ENCODE data around the gene WSCD2.

The WSCD2 gene

DNA sequence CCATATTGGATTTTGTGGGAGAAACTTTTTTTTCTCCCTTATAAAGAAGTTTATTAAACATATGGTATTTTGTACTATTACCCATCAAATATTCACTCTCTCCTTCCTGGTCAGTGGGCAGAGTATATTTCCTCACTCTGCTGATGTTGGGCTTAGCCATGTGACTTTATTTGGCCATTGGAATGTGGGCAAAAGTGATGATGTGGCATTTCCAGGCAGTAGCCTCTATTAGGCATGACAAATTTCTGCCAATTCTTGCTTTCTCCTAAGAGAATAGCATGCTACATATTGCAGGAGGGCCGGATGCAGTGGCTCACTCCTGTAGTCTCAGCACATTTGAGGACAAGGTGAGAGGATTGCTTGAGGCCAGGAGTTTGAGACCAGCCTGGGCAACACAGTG is 24.4 kb upstream of the WSCD2 start:
- H2AFZ ChIP-seq (ENCODE audit: low read length) = no peak overlapping the region
- no peaks in the 10 kb centered on the region for H3K9me3 ChIP-seq (ENCODE audit: insufficient read depth, low read depth, low read length)
- no peaks in the 10 kb centered on the region for H3F3A ChIP-seq (ENCODE audit: low read depth)
- H3K4me2 ChIP-seq (ENCODE audit: low read depth, low read length, poor library complexity, severe bottlenecking) = no peak overlapping the region
- no peak overlapping the region for H3K9ac ChIP-seq (ENCODE audit: low read depth, low read length, poor library complexity, severe bottlenecking)
- H3K4me3 ChIP-seq (ENCODE audit: low read length, poor library complexity, severe bottlenecking) = no peak overlapping the region
- H3K4me1 ChIP-seq (ENCODE audit: insufficient read depth, low read length, poor library complexity, severe bottlenecking) = no peaks in the 10 kb centered on the region
- no peaks in the 10 kb centered on the region for H3K79me2 ChIP-seq (ENCODE audit: insufficient read depth, low read length)
- no peaks in the 10 kb centered on the region for H3K36me3 ChIP-seq (ENCODE audit: insufficient read depth, low read length)
- no peaks in the 10 kb centered on the region for H3K27me3 ChIP-seq (ENCODE audit: insufficient read depth, low read length, poor library complexity, severe bottlenecking)
- H4K20me1 ChIP-seq (ENCODE audit: insufficient read depth, low read length, poor library complexity, severe bottlenecking) = no peaks in the 10 kb centered on the region
- TF ChIP-seq, protein P1, sequence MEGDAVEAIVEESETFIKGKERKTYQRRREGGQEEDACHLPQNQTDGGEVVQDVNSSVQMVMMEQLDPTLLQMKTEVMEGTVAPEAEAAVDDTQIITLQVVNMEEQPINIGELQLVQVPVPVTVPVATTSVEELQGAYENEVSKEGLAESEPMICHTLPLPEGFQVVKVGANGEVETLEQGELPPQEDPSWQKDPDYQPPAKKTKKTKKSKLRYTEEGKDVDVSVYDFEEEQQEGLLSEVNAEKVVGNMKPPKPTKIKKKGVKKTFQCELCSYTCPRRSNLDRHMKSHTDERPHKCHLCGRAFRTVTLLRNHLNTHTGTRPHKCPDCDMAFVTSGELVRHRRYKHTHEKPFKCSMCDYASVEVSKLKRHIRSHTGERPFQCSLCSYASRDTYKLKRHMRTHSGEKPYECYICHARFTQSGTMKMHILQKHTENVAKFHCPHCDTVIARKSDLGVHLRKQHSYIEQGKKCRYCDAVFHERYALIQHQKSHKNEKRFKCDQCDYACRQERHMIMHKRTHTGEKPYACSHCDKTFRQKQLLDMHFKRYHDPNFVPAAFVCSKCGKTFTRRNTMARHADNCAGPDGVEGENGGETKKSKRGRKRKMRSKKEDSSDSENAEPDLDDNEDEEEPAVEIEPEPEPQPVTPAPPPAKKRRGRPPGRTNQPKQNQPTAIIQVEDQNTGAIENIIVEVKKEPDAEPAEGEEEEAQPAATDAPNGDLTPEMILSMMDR (conservative IDR thresholded peaks at IDR 0.05; ENCODE audit: low read length) = no peak
- TF ChIP-seq EZH2phosphoT487 (IDR thresholded peaks at IDR 0.05; ENCODE audit: borderline replicate concordance) = no peak
- H3K9me2 ChIP-seq (replicated peaks; ENCODE audit: low read depth, low read length) = no peaks in the 10 kb centered on the region

DNA sequence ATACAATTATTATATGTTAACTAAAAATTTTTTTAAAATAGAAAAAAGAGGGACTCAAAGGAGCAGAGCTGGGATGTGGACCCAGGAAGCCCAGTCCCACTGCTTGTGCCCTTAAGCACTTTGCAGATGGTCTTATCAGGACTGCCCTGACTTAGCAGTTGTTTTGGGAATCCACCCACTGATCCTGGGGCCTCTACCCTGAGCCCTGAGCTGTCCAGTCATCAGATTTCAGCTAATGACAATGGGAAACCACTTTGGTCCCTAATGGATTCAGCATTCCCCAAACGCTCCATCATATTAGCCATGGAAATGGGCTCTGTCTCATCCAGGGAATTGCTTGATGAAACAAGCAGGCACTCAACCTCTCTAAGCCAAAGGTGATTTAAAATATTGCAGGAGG is 22.5 kb upstream of the WSCD2 start:
- Histone ChIP-seq H3K9ac (ENCODE audit: low read depth, low read length, poor library complexity, severe bottlenecking) (no peak overlapping the region), H3K4me2 (ENCODE audit: low read depth, low read length, poor library complexity, severe bottlenecking) (no peak overlapping the region), H3K9me3 (ENCODE audit: insufficient read depth, low read depth, low read length) (no peaks in the 10 kb centered on the region), H2AFZ (ENCODE audit: low read length) (no peak overlapping the region), H3F3A (ENCODE audit: low read depth) (no peaks in the 10 kb centered on the region), H3K9me2 (replicated peaks; ENCODE audit: low read depth, low read length) (no peaks in the 10 kb centered on the region), H4K20me1 (ENCODE audit: insufficient read depth, low read length, poor library complexity, severe bottlenecking) (no peaks in the 10 kb centered on the region), H3K4me1 (ENCODE audit: insufficient read depth, low read length, poor library complexity, severe bottlenecking) (no peaks in the 10 kb centered on the region), H3K4me3 (ENCODE audit: low read length, poor library complexity, severe bottlenecking) (no peak overlapping the region), H3K79me2 (ENCODE audit: insufficient read depth, low read length) (no peaks in the 10 kb centered on the region), H3K36me3 (ENCODE audit: insufficient read depth, low read length) (no peaks in the 10 kb centered on the region), H3K27me3 (ENCODE audit: insufficient read depth, low read length, poor library complexity, severe bottlenecking) (no peaks in the 10 kb centered on the region)
- TF ChIP-seq, protein P1 (conservative IDR thresholded peaks at IDR 0.05; ENCODE audit: low read length) = no peak
- TF ChIP-seq EZH2phosphoT487 (IDR thresholded peaks at IDR 0.05; ENCODE audit: borderline replicate concordance) = no peak

DNA sequence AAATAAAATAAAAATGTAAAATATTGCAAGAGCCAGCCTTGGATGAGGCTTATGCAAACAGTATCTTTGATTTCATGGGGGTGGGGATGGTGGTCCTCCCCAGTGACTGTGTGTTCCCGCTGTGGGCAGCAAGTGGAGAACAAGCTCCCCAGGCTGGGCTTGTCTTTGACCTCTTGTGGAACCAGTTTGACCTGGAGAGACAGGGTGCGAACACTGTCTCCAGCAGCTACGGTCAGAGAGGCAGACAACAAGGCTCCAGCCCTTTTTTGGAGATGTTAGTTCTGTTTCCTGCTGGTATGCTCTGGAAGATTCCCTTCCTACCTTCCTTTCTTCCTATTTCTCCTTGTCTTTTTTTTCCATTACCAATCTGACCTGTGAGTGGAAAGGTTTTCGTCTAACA is 21.8 kb upstream of the WSCD2 start:
- TF ChIP-seq EZH2phosphoT487 (IDR thresholded peaks at IDR 0.05; ENCODE audit: borderline replicate concordance) = no peak
- TF ChIP-seq, protein P1 (conservative IDR thresholded peaks at IDR 0.05; ENCODE audit: low read length) = no peak

More for the DNA sequence above, 21.8 kb upstream of the WSCD2 start:
- Histone ChIP-seq H3K27me3 (ENCODE audit: insufficient read depth, low read length, poor library complexity, severe bottlenecking) (no peaks in the 10 kb centered on the region), H4K20me1 (ENCODE audit: insufficient read depth, low read length, poor library complexity, severe bottlenecking) (no peaks in the 10 kb centered on the region), H3K9me2 (replicated peaks; ENCODE audit: low read depth, low read length) (no peaks in the 10 kb centered on the region), H3K4me1 (ENCODE audit: insufficient read depth, low read length, poor library complexity, severe bottlenecking) (no peaks in the 10 kb centered on the region), H3K79me2 (ENCODE audit: insufficient read depth, low read length) (no peaks in the 10 kb centered on the region), H3K9ac (ENCODE audit: low read depth, low read length, poor library complexity, severe bottlenecking) (no peak overlapping the region), H3K4me2 (ENCODE audit: low read depth, low read length, poor library complexity, severe bottlenecking) (no peak overlapping the region), H3F3A (ENCODE audit: low read depth) (no peaks in the 10 kb centered on the region), H3K4me3 (ENCODE audit: low read length, poor library complexity, severe bottlenecking) (no peak overlapping the region), H3K36me3 (ENCODE audit: insufficient read depth, low read length) (no peaks in the 10 kb centered on the region), H3K9me3 (ENCODE audit: insufficient read depth, low read depth, low read length) (no peaks in the 10 kb centered on the region), H2AFZ (ENCODE audit: low read length) (no peak overlapping the region)

Data from Loucy (cell line).